ENCODE results near the gene ZNF888.
"Not testable (repeated sequence)": the region's sequence is repeated elsewhere in the genome, so short reads cannot be mapped to it uniquely, and the experiment has no call there.

DNA sequence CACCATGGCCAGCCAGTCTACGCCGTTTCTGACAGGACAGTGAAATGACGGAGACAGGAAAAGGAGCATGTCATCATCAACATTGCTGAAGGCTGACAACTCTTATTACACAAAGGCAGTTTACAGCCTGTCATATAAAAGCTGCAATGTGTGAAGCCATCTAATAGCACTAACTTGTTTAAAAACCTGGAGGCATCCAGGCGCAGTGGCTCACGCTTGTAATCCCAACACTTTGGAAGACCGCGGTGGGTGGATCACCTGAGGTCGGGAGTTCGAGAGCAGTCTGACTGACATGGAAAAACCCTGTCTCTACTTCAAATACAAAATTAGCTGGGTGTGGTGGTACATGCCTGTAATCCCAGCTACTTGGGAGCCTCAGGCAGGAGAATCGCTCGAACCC is 55.2 kb downstream of the ZNF888 start:
- TF ChIP-seq, protein P1, sequence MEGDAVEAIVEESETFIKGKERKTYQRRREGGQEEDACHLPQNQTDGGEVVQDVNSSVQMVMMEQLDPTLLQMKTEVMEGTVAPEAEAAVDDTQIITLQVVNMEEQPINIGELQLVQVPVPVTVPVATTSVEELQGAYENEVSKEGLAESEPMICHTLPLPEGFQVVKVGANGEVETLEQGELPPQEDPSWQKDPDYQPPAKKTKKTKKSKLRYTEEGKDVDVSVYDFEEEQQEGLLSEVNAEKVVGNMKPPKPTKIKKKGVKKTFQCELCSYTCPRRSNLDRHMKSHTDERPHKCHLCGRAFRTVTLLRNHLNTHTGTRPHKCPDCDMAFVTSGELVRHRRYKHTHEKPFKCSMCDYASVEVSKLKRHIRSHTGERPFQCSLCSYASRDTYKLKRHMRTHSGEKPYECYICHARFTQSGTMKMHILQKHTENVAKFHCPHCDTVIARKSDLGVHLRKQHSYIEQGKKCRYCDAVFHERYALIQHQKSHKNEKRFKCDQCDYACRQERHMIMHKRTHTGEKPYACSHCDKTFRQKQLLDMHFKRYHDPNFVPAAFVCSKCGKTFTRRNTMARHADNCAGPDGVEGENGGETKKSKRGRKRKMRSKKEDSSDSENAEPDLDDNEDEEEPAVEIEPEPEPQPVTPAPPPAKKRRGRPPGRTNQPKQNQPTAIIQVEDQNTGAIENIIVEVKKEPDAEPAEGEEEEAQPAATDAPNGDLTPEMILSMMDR (conservative IDR thresholded peaks at IDR 0.05; ENCODE audit: low read depth, low read length), result not testable (repeated sequence)
- TF ChIP-seq EZH2phosphoT487 (IDR thresholded peaks at IDR 0.05; ENCODE audit: borderline replicate concordance, low read length); EZH2 (IDR thresholded peaks at IDR 0.05; ENCODE audit: low read length, unreplicated experiment): not testable (repeated sequence)

All from PC-3 (cell line).